ENCODE data around the gene NKD1.

The NKD1 gene

DNA sequence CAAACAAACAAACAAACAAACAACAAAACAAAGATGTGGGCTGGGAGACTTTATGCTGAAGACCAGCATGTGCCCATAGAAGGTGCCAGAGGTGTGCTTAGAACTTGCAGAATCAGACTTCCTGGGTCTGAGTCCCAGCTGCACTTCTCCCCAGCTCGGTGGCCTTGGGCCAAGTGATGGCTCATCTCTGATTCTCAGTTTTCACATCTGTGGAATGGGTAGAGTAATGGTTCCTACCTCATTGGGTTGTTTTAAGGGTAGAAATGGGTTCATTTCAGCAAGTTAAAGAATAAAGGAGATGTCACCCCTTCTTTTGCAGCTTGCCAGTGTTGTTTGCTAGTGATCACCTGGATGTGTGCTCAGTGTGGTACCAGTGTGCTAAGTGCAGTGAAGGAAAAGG lies 10.7 kb downstream of the NKD1 start:
- no peak for DNase-seq (ENCODE audit: low read depth)

DNA sequence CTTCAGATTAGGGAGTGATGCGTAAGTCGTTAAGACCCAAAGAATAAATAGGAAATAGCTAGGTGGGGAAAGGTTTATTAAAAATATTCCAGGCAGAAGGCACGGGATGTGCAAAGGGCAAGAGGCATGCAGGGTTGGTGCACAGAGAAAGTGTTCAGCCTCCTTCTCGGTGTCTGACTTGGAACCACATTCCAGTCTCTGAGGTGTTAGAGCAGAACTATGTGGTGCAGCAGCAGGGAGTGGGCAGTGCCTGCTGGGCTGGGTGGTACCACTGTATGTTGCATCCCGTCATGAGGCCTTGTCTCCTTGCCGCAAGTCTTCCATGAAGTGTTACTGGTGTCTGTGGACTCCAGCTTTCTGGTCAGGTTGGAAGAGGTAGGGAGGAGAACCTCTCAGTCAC lies 11.1 kb downstream of the NKD1 start:
- DNase-seq (ENCODE audit: low read depth) = no peak

DNA sequence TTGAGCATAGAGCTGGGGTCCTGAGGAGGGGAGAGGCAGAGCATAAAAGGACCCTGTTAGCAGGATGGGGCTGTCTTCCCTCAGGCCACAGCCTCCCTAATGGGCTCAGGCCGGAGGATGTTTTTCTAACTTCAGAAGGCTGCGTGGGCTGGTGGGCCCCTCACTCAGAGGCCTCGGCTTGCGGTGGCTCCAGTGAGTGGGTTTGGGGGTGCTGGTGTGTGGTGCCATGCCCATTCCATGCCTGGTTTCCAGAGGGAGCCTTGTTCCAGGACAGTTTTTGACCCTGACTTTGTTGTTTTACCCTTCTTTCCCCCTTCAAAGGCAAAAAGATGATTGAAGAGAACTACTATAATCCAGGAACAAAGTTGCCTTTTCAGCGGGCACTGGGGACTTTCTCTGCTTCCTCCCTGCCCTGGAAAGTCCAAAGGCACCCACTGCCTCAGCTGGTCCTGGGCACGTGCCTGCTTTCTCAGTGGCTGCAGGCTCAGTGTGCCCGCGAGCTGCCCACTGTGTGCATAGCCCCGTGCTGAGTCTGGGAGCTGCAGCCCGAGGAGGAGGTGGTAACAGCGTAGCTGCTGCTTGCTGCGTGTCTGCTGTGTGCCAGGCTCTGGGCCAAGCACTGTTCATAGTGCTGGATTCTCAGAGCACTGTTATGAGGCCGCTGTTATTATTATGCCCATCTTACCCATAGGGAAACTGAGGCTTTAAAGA lies 11.8 kb downstream of the NKD1 start:
- DNase-seq (ENCODE audit: low read depth) = no peak

DNA sequence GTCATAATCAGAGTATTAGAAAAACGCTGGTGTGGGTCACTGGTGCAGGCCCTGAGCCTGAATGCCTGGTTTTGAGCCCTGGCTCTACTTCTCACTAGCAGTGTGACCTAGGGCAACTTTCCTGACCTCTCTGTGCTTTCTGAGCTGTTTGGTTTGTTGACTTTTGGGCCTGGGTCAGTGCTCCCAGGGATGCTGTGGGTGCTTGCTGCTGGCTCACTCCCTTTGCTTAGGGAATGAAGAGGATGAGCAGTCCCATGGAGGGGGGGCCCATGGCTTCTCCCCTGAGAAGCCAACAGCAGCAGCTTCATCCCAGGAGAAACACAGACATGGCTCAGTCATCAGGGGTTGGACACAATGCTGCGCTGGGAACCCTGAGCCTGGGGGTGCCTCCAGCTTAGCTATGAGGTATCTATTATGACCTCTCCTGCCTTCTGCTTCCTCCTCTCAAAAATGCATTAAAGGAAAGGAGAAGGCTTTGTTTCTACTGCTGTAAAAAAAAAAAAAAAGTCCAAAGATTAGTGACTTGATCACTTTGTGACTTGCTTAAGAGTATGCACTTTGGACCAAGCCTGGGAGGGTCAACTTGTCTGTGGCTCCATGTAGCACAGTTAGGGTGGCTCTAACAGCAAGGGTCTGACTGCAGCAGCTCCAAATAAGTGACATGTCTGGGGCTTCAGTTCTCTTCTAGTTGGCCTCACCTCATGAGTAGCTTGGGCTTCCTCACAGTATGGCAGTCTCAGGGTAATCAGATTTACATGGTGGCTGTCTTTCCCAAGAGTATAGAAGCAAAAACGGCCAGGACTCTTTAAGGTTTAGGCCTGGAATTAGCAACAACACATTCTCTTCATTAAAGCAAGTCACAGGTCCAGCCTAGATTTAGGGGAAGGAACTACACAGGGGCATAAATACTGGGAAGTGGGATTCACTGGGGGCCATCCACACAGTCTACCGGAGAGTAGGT lies 13.0 kb downstream of the NKD1 start:
- DNase-seq (ENCODE audit: low read depth) = no peak

DNA sequence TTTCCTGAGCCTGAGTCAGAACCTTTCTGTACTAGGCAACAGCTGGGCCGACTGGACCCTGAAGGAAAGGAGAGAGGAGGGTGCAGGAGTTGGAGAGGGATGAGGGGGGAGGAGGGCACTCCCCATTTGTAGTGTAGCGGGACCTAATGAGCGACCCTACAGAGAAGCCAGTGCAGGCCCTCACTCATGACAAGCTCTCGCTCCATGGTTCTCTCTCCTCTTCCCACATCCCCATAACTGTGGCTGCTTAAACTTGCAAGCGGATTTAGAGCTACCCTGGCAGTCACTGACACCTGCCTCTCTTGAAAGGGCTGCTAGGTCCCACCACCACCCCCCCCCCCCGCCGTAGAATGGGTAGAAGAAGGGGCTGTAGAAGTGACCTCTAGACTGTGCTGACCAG lies 14.5 kb downstream of the NKD1 start:
- DNase-seq (ENCODE audit: low read depth) = no peak

DNA sequence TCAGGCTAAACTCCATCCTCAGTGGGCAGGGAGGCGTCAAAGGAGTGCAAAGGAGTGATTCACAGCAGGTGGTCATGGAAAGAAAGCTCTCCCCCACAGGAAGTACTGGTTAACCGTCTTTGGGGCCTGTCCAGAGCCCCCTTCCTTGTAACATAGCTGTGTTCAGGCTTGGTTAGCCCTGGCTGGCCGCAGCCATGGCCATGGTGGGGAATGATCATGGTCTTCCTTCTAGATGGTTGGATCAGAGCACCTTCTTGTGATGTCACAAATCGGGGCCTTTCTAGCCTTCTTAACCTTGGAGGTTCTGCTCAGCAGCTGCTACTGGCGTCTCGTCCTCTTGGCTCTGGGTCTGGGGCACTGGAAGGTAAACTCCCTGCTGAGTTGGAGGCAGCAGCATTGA lies 15.8 kb downstream of the NKD1 start:
- DNase-seq (ENCODE audit: low read depth) = no peak

DNA sequence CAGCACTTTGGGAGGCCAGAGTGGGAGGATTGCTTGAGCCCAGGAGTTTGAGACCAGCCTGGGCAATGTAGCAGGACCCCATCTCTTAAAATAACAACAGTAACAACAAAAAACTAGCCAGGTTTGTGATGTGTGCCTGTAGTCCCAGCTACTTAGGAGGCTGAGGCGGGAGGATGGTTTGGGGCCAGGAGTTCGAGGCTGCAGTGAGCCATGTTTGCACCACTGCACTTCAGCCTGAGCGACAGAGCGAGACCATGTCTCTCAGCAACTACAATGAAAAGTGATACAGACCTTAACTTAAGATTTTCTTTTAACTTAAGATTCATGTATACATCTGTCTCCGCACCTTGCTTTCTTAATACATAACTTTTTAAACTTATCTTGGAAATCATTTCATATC lies 17.2 kb downstream of the NKD1 start:
- no peak for DNase-seq (ENCODE audit: low read depth)

DNA sequence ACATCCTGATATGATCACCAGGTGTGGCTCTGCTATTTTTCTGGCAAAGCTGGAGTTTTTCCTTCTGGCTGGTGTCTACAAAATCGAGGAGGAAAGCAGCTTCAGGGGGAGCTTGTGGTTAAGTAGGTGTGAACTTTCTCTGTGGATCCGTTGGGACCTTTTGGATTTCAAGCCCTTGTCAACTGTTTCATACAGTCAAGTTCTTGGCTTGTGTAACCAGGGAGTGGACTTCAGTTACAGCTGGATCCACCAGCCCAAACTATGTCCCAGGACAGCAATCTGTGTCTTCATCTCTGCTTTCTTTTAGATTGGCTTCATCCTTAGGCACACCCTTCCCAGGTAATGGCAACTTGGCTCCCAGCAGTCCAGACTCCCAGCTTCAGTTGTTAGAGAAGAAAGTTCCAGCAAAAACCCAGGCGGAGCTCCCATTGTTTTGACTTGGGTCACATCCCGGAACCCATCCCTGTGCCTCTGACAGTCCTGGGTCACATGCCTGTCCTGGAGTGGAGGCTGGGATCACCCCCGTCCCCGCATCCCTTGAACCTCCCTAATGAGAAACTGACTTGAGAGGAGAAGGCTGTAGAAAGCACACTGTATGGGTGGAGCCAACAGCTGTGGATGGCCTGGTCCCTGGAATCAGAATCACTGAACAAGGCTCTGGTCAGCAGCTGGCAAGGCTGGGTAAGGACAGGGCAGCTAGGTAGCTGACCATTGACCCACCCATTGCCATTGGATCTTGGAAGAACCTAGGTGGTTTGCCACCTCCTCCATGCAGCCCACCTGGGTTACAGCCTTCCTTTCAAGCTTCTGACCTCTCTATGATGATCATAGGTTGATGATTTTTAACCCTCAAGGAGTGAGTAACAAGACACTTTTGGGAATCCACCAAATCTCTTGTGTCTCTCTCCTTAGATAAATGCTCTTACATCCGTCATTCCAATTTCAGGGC lies 18.1 kb downstream of the NKD1 start:
- DNase-seq (ENCODE audit: low read depth) = no peak

DNA sequence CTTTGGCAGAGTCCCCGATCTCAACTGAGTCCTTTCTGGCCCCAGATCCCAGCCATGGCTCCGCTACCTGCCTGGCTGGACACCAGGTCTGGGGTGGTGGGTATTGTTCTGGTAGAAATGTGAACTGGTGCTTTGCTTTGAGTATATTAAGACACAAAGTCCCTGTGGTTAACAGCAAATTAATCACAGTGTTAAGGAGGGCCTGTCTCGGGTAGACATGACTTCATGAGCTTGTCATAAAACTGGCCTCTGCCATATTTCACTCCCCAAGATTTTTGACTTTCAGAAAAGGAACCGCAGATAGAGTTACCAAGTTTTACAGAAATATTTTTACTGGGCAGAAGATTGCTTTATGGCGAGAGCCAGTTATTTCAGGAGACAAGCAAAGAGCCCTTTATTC lies 19.5 kb downstream of the NKD1 start:
- DNase-seq (ENCODE audit: low read depth) = no peak

DNA sequence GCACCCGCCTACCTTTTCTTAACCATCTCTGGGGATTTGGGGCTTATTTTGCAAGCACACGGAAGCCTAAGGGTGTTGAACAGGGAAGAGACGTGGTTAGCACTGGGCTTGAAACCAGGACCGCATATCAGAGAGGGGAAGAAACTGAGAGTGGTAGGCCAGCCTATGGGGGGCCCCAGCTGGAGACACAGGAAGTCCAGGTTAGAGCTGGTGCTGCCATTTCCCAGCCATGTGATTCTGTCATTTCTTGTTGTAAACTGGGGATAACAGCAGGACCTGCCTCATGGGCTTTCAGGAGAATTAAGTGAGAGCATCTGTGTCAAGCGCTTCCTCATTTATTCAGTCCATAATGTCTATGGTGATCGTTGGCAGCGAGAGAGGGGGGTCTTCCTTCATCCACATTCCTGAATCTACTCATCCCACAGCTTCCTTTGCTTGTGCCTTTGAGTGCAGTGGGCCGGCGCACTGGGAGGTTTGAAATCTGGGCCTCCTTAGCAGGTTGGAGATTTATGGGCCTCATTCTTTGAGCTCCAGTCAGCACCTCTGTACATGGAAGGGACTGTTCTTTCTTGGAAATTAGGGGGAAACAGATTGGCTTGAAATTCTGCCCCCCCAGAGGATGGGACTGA lies 20.1 kb downstream of the NKD1 start:
- DNase-seq (ENCODE audit: low read depth) = no peak

DNA sequence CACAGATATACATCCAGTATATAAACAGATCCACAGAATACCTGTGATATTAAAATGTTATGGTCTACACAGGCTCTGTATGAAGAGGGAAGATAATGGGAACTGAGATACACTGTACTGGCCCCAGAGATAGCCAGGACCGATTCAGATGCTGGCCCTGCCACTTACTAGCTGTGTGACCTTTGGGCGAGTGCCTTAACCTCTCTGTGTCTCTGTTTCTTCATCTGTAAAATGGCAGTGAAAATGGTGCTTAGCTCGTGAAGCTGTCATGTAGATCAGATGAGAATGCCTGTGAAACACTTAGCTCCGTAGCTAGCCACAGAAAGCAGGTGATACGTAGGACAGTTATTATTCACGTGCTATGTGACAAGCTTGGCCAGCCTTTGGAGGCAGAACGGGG lies 22.2 kb downstream of the NKD1 start:
- DNase-seq (ENCODE audit: low read depth) = no peak

DNA sequence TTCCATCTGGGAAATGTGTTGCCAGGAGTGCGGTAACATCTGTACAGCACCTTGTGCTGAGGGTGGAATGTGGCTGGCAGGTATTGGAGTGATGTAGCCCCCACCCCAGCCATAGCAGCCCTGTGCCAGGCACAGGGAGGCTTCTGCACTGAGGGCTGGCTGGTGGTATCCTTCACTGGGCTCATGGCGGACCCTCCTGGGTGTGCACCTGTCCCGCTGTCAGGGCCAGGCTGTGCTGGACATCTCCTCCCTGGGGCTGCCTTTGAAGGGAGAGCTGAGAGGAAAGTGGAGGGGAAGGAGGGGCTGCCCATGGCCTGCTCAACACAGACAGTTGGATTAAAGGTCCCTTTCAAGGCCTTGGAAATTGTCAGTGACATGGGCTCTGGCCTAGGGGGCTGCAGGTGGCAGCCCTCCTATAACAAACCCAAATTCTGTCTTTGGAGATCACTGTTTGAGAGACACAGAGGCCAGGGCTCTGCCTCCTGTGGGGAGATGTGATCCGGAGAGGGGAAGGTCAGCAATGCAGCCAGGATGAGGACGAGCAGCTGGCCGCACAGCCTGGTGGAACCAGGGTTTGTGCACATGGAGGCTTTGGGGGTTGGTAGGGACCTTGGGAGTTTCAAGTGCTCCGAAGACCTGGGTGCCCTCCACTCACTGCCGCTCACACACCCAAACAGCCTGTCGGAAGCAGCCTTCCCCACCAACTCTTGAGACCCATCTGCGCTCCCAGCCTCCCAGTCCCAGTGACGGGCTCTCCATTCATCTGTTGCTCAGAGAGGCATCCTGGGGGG lies 22.8 kb downstream of the NKD1 start:
- no peak for DNase-seq (ENCODE audit: low read depth)

DNA sequence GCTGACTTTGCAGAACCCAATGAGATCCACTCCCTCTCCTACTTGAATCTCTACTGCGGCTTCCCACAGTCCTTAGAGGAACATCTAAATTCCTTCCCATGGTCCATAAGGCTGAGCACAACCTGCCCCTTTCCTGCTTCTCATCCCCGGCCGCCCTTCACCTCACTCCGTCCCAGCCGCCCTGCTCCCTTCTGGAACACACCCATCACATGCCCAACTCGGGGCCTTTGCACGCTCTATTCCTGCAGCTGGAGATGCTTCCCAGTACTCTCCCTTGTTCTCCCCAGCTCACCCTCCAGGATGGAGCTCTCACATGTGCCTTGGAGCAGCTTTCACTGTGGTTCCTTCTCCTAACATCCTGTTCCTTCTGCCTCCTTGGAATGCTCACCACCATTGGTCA lies 23.6 kb downstream of the NKD1 start:
- DNase-seq (ENCODE audit: low read depth) = no peak

DNA sequence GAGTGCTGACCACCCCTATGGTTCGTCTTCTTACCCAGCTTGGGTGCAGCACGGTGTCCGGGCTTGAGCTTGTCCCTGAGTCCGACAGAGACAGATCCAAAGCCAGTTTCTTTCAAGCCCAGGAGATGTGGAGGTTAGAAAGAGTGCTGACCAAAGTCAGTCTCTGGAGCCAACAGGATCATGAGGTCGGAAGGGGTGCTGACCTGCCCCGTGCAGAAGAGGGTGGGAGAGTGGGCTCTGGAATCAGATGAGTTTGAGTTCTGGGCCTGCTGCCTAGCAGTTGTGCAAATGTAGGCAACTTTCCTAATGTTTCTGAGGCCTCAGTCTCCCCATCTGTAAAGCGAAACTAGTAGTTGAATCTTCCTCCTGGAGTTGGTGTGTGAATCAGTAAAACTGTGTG lies 24.5 kb downstream of the NKD1 start:
- no peak for DNase-seq (ENCODE audit: low read depth)

DNA sequence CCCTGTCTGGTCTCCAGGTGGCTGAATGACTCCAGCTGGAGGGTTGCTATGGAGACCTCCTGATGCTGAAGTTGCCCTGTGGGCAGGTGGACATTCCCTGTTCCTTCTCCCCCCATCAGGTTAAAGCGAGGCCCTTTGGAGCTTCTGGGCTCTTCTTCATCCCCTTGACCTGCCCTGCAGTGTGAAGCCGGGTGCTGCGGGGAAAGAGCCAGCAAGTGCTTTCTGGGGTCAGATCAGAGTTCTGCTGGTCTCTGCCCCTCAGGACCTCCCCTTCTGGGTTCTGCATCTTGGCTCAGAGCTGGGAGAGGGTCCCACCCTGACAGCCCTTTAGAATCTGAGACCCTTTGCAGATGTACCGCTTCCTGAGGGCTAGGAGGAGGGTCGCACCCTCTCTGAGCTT lies 25.1 kb downstream of the NKD1 start:
- DNase-seq (ENCODE audit: low read depth) = no peak

DNA sequence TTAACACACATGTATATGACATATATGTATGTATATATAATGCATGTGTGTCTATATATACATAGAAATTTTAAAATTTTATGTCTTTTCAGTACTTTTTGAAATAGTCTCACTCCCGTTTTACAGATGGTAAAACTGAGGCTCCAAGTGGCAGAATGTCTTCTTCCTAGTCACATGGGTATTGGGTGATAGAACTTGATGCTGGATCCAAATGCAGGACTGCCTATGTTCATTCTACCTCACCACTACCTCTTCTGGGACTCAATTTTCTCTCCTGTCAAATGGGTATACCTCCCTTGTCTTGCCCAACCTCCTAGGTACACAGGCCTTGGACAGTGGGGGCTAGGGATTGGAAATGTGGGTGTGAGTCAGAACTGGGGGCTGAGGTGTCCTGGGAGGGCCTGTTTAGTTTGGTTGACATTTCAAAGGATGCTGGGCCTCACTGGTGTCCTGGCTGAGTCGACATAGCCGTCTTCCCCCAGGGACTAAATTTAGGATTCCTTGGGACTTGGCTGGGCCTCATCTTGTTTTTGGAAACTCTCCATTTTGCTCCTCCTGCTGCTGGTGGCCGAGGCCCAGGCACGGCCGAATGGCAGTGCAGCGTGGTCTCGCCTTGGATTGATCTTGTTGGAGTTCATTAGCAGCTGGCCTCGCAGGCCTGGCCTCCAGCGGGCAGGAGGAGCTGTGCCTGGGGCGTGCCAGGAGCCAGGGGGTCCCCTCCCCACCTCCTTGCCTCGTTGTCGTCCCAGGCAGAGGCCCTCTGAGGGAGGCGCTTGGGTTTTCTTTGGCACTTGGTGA lies 25.9 kb downstream of the NKD1 start:
- DNase-seq (ENCODE audit: low read depth) = no peak

DNA sequence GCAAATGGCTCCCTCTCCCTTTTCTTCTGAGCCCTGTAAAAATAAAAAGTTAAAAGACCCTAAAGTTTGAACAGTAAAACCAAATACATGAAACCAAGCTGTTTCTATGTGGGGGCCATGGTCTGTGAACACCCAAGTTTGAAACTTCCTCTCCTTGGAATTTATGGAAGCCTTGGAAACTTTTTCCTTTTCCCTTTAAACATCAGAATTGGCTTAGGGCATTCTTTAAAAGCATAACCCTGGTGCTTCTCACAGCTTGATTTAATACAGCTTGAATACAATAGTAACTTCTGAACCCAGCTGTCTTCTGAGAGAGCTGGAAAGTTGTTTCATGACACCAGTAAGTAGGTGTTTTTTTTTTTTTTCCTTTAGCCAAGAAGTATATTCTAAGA lies 26.5 kb downstream of the NKD1 start:
- DNase-seq (ENCODE audit: low read depth) = no peak

DNA sequence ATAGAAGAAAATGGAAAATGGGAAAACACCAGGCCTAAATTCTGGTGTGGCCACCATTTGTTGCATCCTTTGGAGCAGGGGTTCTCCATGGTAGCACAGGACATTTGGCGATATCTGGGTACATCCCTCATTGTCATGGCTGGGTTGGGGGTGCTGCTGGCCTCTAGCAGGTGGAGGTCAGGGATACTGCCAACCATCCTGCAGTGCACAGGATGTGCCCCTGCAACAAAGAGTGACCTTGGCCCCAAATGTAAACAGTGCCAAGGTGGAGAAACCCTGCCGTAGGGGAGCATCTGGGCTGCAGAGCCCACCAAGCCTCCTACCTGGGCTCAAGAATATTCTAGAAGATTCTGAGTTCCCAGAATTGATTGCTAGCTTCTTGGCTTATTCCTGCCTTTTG lies 27.5 kb downstream of the NKD1 start:
- no peak for DNase-seq (ENCODE audit: low read depth)

DNA sequence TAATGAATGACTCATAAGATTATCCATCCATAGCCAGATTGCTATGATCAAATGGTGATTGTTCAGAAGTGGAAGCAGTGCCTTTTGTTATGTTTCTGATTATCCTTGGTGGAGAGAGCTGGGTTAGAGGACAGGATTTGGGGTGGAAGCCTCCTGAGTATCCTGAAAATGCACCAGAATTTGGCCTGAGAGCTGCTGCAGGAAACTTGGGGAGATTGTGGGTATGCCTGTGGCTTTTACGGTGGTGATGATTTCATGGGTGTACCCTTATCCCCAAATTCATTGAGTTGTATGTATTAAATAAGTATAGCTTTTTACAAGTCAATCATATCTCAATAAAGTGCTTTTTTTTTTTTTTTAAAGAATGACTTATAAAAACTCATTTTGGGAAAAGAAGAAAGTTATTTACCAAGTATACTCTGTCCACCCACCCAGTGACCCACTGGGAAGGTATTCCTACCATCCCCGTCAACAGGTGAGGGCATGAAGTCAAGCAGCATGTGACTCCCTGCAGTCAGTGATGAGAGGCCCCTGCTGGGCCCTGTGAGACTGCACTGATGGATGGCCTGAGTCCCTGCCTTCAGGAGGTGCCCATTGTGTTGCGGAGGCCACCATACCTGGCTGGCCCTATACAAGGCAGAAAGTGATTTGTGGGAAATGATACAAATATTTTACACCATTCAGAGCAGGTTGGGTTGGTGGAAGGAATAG lies 28.4 kb downstream of the NKD1 start:
- DNase-seq (ENCODE audit: low read depth) = no peak

DNA sequence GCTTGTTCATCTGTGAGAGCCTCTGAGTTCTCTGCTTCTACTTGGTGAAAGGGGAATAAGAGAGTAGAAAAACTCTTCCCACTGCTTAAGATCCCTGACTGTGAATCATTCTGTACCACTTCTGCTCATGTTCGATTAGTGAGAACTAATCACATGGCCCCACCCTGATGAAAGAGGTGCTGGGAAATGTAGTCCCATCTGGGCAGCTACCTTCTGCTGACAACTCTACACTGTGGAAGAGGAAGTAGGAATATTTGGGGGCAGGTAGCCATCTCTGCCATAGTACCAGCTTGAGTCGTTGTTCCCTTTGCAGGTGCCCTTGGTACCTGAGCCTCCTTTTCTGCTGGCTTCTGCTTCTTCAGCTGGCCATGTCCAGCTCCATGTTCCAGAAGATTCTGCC lies 29.9 kb downstream of the NKD1 start:
- DNase-seq (ENCODE audit: low read depth) = no peak

Data from non-pigmented ciliary epithelial cell (primary cell).